MM.1S (cell line): ENCODE data around the gene PPP2R5C.

ENCODE experiments used
- DNase-seq: peaks from one replicate; pipeline ENCODE4 v3.0.0-alpha.2; 2015
- H2AFZ ChIP-seq: fragments of 300-600 bp; sonication (generic); 2 replicates; pipeline ENCODE4 v1.6.0; 2016; ENCODE audit warnings: antibody characterized with exemption, low read length
- H3F3A ChIP-seq: fragments of 300-600 bp; sonication (generic); 2 replicates; pipeline ENCODE4 v1.6.1; 2016; ENCODE audit warnings: mild to moderate bottlenecking, antibody characterized with exemption, low read length, moderate library complexity, mixed read lengths; ENCODE audit not compliant: insufficient read depth
- H3K27ac ChIP-seq: fragments of 300-600 bp; sonication (generic); 2 replicates; pipeline ENCODE4 v1.5.1; 2016; ENCODE audit warnings: mild to moderate bottlenecking, low read length
- H3K27me3 ChIP-seq: fragments of 300-600 bp; sonication (generic); replicated peaks from 2 replicates; pipeline ENCODE4 v1.6.0; 2016; ENCODE audit warnings: low read length; ENCODE audit not compliant: insufficient read depth
- H3K36me3 ChIP-seq: fragments of 300-600 bp; sonication (generic); replicated peaks from 2 replicates; pipeline ENCODE4 v1.6.1; 2016; ENCODE audit warnings: mild to moderate bottlenecking, low read length, mixed read lengths; ENCODE audit not compliant: insufficient read depth
- H3K4me1 ChIP-seq: fragments of 300-600 bp; sonication (generic); 2 replicates; pipeline ENCODE4 v1.6.1; 2016; ENCODE audit warnings: low read length, mixed read lengths
- H3K4me2 ChIP-seq: fragments of 300-600 bp; sonication (generic); 2 replicates; pipeline ENCODE4 v1.6.0; 2016; ENCODE audit warnings: low read depth, low read length
- H3K4me3 ChIP-seq: fragments of 300-600 bp; sonication (generic); 2 replicates; pipeline ENCODE4 v1.5.1; 2016; ENCODE audit warnings: low read length, mixed read lengths
- H3K79me2 ChIP-seq: fragments of 300-600 bp; sonication (generic); 2 replicates; pipeline ENCODE4 v1.6.1; 2016; ENCODE audit warnings: mixed run types, low read length, mixed read lengths
- H3K9ac ChIP-seq: fragments of 300-600 bp; sonication (generic); 2 replicates; pipeline ENCODE4 v1.6.1; 2016; ENCODE audit warnings: low read length, mixed read lengths
- H3K9me2 ChIP-seq: fragments of 300-600 bp; sonication (generic); replicated peaks from 2 replicates; pipeline ENCODE4 v1.6.1; 2016; ENCODE audit warnings: mild to moderate bottlenecking, low read length, mixed read lengths; ENCODE audit not compliant: insufficient read depth
- H3K9me3 ChIP-seq: fragments of 300-600 bp; sonication (generic); replicated peaks from 2 replicates; pipeline ENCODE4 v1.6.1; 2016; ENCODE audit warnings: mild to moderate bottlenecking, low read length, mixed read lengths; ENCODE audit not compliant: insufficient read depth
- H4K20me1 ChIP-seq: fragments of 300-600 bp; sonication (generic); 2 replicates; pipeline ENCODE4 v1.6.1; 2016; ENCODE audit warnings: mild to moderate bottlenecking, low read length, moderate library complexity, mixed read lengths; ENCODE audit not compliant: insufficient read depth
- EZH2 ChIP-seq: fragments of 300-600 bp; sonication (generic); optimal IDR thresholded peaks from 2 replicates; pipeline ENCODE3; 2017; ENCODE audit warnings: low read depth, mild to moderate bottlenecking, antibody characterized with exemption, low read length, mixed read lengths
- EZH2phosphoT487 ChIP-seq: fragments of 300-600 bp; sonication (generic); IDR thresholded peaks from 2 replicates; pipeline ENCODE4 v1.6.1; 2018; ENCODE audit warnings: antibody characterized with exemption, low read length
- TF ChIP-seq, protein P1 (sequence below): fragments of 300-600 bp; sonication (generic); IDR thresholded peaks from 2 replicates; pipeline ENCODE4 v1.5.1; 2016; ENCODE audit warnings: antibody characterized with exemption, low read length, mixed read lengths

Gene PPP2R5C

DNA sequence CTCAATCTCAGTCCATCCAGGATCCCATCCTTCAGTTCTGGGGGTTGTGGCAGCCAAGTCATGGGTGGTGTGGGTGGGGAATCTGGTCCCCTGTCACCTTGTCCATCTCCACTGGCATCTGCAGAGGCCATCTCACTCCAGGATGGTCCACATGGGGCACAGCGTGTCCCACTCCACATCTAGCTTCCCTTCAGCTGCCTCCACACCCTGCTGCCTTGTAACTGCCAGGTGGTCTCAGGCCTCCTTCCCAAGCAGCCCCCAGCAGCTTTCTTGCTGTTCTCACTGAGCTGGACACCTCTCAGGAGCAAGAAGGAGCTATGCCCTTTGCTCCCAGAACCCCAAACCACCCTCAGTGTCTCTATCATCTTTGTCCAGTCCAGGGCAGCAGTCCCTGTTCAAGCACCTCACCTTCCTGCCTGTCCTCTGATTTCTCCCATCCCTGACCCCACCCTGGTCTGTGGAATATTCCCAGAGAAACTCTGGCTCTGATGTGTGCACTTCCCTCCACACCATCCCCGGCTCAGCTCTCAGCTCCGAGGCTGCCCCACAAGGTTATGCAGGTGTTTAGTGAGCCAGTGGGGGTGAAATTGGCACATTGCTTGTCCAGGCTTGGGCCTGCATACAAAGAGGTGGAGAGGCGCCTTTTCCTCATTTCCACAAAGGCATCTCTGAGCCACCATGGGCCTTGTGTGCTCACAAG is 189.2 kb downstream of the PPP2R5C start:
- Histone ChIP-seq H3K9me3 (no peaks in the 10 kb centered on the region), H3K79me2 (peaks cover 8% of the 10 kb centered on the region; the same call in 1 of the 2 replicates), H3K27ac (no peak overlapping the region), H3K4me1 (no peaks in the 10 kb centered on the region), H3K36me3 (no peaks in the 10 kb centered on the region), H3K9ac (no peak overlapping the region), H3K4me2 (no peak overlapping the region), H3F3A (peaks cover 4% of the 10 kb centered on the region; the same call in 1 of the 2 replicates), H3K4me3 (no peak overlapping the region), H3K27me3 (no peaks in the 10 kb centered on the region), H3K9me2 (no peaks in the 10 kb centered on the region), H2AFZ (no peak overlapping the region), H4K20me1 (no peaks in the 10 kb centered on the region)
- no peak for DNase-seq
- no peak for TF ChIP-seq EZH2
- TF ChIP-seq EZH2phosphoT487 = no peak
- TF ChIP-seq, protein P1, sequence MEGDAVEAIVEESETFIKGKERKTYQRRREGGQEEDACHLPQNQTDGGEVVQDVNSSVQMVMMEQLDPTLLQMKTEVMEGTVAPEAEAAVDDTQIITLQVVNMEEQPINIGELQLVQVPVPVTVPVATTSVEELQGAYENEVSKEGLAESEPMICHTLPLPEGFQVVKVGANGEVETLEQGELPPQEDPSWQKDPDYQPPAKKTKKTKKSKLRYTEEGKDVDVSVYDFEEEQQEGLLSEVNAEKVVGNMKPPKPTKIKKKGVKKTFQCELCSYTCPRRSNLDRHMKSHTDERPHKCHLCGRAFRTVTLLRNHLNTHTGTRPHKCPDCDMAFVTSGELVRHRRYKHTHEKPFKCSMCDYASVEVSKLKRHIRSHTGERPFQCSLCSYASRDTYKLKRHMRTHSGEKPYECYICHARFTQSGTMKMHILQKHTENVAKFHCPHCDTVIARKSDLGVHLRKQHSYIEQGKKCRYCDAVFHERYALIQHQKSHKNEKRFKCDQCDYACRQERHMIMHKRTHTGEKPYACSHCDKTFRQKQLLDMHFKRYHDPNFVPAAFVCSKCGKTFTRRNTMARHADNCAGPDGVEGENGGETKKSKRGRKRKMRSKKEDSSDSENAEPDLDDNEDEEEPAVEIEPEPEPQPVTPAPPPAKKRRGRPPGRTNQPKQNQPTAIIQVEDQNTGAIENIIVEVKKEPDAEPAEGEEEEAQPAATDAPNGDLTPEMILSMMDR = no peak

DNA sequence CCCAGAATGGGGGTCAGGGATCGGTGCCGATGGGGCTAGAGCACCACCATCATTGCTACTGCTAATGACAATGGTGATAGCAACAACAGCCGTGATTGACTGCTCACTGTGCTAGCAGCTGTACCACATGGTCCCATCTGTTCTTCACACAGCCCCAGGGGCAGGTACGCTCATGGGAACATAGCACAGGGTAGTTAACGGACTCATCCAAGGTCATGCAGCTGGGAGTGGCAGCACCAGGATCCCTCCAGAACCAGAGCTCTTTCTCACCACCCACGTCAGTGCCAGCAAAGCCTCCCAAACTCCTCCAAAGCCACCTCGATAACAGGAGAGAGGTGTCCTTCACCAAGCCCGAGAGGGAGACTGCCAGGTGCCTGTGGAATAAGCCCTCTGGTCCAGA is 191.6 kb downstream of the PPP2R5C start:
- Histone ChIP-seq H3K4me1 (no peaks in the 10 kb centered on the region), H3K4me2 (no peak overlapping the region), H3K27me3 (no peaks in the 10 kb centered on the region), H2AFZ (no peak overlapping the region), H3F3A (peaks cover 4% of the 10 kb centered on the region; the same call in 1 of the 2 replicates), H3K36me3 (no peaks in the 10 kb centered on the region), H3K9me3 (no peaks in the 10 kb centered on the region), H3K27ac (no peak overlapping the region), H4K20me1 (no peaks in the 10 kb centered on the region), H3K9me2 (no peaks in the 10 kb centered on the region), H3K9ac (no peak overlapping the region), H3K79me2 (peaks cover 8% of the 10 kb centered on the region; the same call in 1 of the 2 replicates), H3K4me3 (no peak overlapping the region)
- DNase-seq = no peak
- TF ChIP-seq, protein P1 = no peak
- TF ChIP-seq EZH2 = no peak
- no peak for TF ChIP-seq EZH2phosphoT487

- no peak overlapping the region for H3K4me3 ChIP-seq
- no peak overlapping the region for H3K4me2 ChIP-seq
- H3K9me2 ChIP-seq = no peaks in the 10 kb centered on the region
- no peak overlapping the region for H3K9ac ChIP-seq
- no peaks in the 10 kb centered on the region for H3K27me3 ChIP-seq
- no peaks in the 10 kb centered on the region for H4K20me1 ChIP-seq
- no peaks in the 10 kb centered on the region for H3K79me2 ChIP-seq
- H2AFZ ChIP-seq = no peak overlapping the region
- no peak overlapping the region for H3K27ac ChIP-seq
- no peak for DNase-seq
- no peaks in the 10 kb centered on the region for H3K4me1 ChIP-seq
- H3K36me3 ChIP-seq = no peaks in the 10 kb centered on the region
- H3F3A ChIP-seq = no peaks in the 10 kb centered on the region
- H3K9me3 ChIP-seq = no peaks in the 10 kb centered on the region
- TF ChIP-seq EZH2phosphoT487 (no peak), EZH2 (no peak)
- TF ChIP-seq, protein P1 = no peak
Observed at GRCh38 chr14:101954501-101954900, 193.0 kb downstream of the PPP2R5C start.
